HG03064 (cell line): Measurements from ENCODE around the gene TAX1BP1.

Experiments used
- ATAC-seq: cut with Tn5 transposase; IDR thresholded peaks from one replicate; pipeline ENCODE4 v1.9.1; 2021; ENCODE audit warnings: low read depth; ENCODE audit not compliant: unreplicated experiment

TAX1BP1 gene

GRCh38 chr7:27777662-27778061, 37.7 kb downstream of the TAX1BP1 start:
- no peak for ATAC-seq

GRCh38 chr7:27779873-27780272, 39.9 kb downstream of the TAX1BP1 start:
- no peak for ATAC-seq

- no peak for ATAC-seq
Measured at GRCh38 chr7:27781188-27781587, 41.2 kb downstream of the TAX1BP1 start.

- ATAC-seq = no peak
Measured at GRCh38 chr7:27782849-27783248, 42.9 kb downstream of the TAX1BP1 start.

- no peak for ATAC-seq
Measured at GRCh38 chr7:27784399-27785053, 44.6 kb downstream of the TAX1BP1 start.

GRCh38 chr7:27788437-27788836, 48.5 kb downstream of the TAX1BP1 start:
- no peak for ATAC-seq

GRCh38 chr7:27793780-27794179, 53.8 kb downstream of the TAX1BP1 start:
- ATAC-seq = no peak

- no peak for ATAC-seq
Measured at GRCh38 chr7:27795977-27796376, 56.0 kb downstream of the TAX1BP1 start.

- no peak for ATAC-seq
Measured at GRCh38 chr7:27799212-27799611, 59.2 kb downstream of the TAX1BP1 start.

- no peak for ATAC-seq
Measured at GRCh38 chr7:27802999-27803398, 63.0 kb downstream of the TAX1BP1 start.

GRCh38 chr7:27804139-27804538, 64.2 kb downstream of the TAX1BP1 start:
- ATAC-seq = no peak

GRCh38 chr7:27808626-27809025, 68.7 kb downstream of the TAX1BP1 start:
- ATAC-seq = no peak

- ATAC-seq = no peak
Measured at GRCh38 chr7:27810186-27810585, 70.2 kb downstream of the TAX1BP1 start.

GRCh38 chr7:27812706-27813105, 72.7 kb downstream of the TAX1BP1 start:
- ATAC-seq = no peak

GRCh38 chr7:27822245-27822644, 82.3 kb downstream of the TAX1BP1 start:
- ATAC-seq = no peak

GRCh38 chr7:27825891-27826290, 85.9 kb downstream of the TAX1BP1 start:
- ATAC-seq = no peak

- no peak for ATAC-seq
Measured at GRCh38 chr7:27826357-27826756, 86.4 kb downstream of the TAX1BP1 start.

- no peak for ATAC-seq
Measured at GRCh38 chr7:27834179-27834921, 94.4 kb downstream of the TAX1BP1 start.

GRCh38 chr7:27835376-27835775, 95.4 kb downstream of the TAX1BP1 start:
- ATAC-seq = no peak

GRCh38 chr7:27836536-27836935, 96.6 kb downstream of the TAX1BP1 start:
- no peak for ATAC-seq

GRCh38 chr7:27839099-27839498, 99.1 kb downstream of the TAX1BP1 start:
- ATAC-seq = no peak

- ATAC-seq = no peak
Measured at GRCh38 chr7:27840313-27840712, 100.4 kb downstream of the TAX1BP1 start.
